ENCODE measurements around the gene KIRREL3. TPM values are rescaled to one million over a fixed set of nuclear protein-coding genes. Genes with fewer than 3 reads are reported as not detected.

KIRREL3 gene
- total and polyA plus RNA-seq, 9 of the 15 experiments (the other 6 are each of a cell fraction or from before 2014, with no cell fraction given) = 0.04 to 0.10 TPM; not detected in 7

GRCh38 chr11:126945319-126945718 lies 55.3 kb downstream of the KIRREL3 start:
- ChIA-PET CTCF (ENCODE audit: low intra/inter-chr PET ratio) (no interaction called here), POLR2A (no interaction called here)
- Histone ChIP-seq H2AFZ (ENCODE audit: low read depth, low read length) (no peak overlapping the region), H3K9me3 (replicated peaks; ENCODE audit: control insufficient read depth, insufficient read depth, low read depth, low read length) (no peaks in the 10 kb centered on the region), H3K36me3 (ENCODE audit: control insufficient read depth, insufficient read depth, low read length) (no peaks in the 10 kb centered on the region), H3K4me1 (replicated peaks in 1 of 2; ENCODE audit: control insufficient read depth in 2 of 2, insufficient read depth in 2 of 2, low read length in 2 of 2) (no peaks in the 10 kb centered on the region), H3K79me2 (ENCODE audit: control insufficient read depth, insufficient read depth, low read length) (no peaks in the 10 kb centered on the region), H3K27me3 (ENCODE audit: control insufficient read depth in 2 of 2, insufficient read depth in 2 of 2, low read length in 2 of 2) (peaks cover 0 to 12% of the 10 kb centered on the region in 2 experiments; a peak in 3 of 5 replicates), H3K4me3 (no peak overlapping the region), H3K4me2 (ENCODE audit: insufficient read depth, low read length) (no peak overlapping the region), H3K9ac (ENCODE audit: insufficient read depth in 1 of 2, low read depth in 2 of 2, low read length in 2 of 2) (no peak overlapping the region), H3K27ac (ENCODE audit: extremely low read depth, low read depth, low read length) (no peak overlapping the region), H3K9me1 (ENCODE audit: control insufficient read depth, insufficient read depth, low read length) (no peaks in the 10 kb centered on the region), H4K20me1 (replicated peaks; ENCODE audit: control insufficient read depth, insufficient read depth, low read length) (no peaks in the 10 kb centered on the region; the same call in 1 of the 2 replicates)
- ATAC-seq (no peak), FAIRE-seq (no peak), DNase-seq (ENCODE audit: extremely low read depth in 1 of 4, low spot score in 3 of 4) (no peak)
- in situ Hi-C loops (cut with MboI) = no loop called here
- 0% methylated on average over 3 of the region's 3 CpGs for WGBS (ENCODE audit: insufficient coverage, low coverage, missing lambda C conversion rate)
- intact Hi-C loops (cut with micrococcal nuclease) = no loop called here
- no peak for TF ChIP-seq FOXM1 (IDR thresholded peaks at IDR 0.05; ENCODE audit: low read depth)
- no peak for TF ChIP-seq FOXM1 (CRISPR knock-in tag; IDR thresholded peaks at IDR 0.05; ENCODE audit: low read depth)
- no peak for TF ChIP-seq FUS (optimal IDR thresholded peaks at IDR 0.05; ENCODE audit: low read depth, low read length)
- TF ChIP-seq PML (IDR thresholded peaks at IDR 0.05; ENCODE audit: low read length) = no peak
- TF ChIP-seq MCM5 (IDR thresholded peaks at IDR 0.05; ENCODE audit: low read depth) = no peak
- TF ChIP-seq BMI1 (IDR thresholded peaks at IDR 0.05; ENCODE audit: low read length) = no peak
- TF ChIP-seq E2F4 (CRISPR knock-in tag; IDR thresholded peaks at IDR 0.05; ENCODE audit: low read depth) = no peak
- TF ChIP-seq MTA2 (IDR thresholded peaks at IDR 0.05; ENCODE audit: low read depth) = no peak
- TF ChIP-seq NR3C1 (CRISPR knock-in tag; IDR thresholded peaks at IDR 0.05) = no peak
- no peak for TF ChIP-seq CHD1 (IDR thresholded peaks at IDR 0.05; ENCODE audit: low read length)
- TF ChIP-seq CC2D1A (IDR thresholded peaks at IDR 0.05) = no peak
- TF ChIP-seq SREBF2 (CRISPR knock-in tag; IDR thresholded peaks at IDR 0.05) = no peak
- BruUV-seq (replicated peaks) = no TSS peak

Data from K562 (cell line).